ENCODE data around the gene CCDC188. TPM values are rescaled to one million over a fixed set of nuclear protein-coding genes. Genes with fewer than 3 reads are reported as not detected.

CCDC188 gene
- total RNA-seq, 1 experiment from 2014 or later = not detected

DNA sequence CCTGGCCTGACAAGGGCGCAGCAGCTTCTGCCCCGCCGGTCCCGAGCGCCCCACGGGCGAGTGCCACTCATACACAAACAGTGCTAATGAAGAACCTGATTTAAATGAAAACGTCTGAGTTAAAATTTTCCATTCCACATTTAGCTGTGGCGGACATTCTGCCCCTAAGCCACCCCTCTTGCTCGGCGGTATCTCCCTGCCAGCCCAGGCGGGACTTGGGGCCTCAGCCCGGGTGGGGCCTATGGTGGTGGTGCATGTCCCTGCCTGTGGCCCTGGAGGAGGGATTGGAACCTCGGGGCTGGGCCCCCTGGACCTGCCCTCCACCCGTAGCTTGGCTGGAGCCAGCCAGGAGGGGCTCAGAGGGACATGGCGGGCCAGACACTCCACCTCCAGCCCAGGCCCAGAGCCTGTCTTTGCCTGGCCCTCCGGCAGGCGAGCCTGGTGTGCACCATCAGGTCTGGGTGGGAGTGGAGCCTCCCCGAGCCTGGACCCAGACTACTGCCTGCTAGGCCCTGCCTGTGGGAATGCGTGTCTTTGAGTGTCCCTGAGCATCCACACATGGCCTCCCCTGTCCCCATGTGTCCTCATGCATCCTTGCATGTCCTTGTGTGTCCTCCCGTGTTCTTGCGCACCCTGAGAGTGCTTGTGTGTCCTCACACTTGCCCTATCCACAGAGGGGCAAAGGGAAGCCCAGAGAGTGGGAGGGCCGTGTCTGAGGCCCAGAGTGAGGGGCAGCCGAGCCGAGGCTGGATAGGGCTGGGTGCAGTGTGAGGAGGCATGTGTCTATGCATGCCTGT is 14.9 kb downstream of the CCDC188 start:
- no peaks in the 10 kb centered on the region for H3K9me3 ChIP-seq (ENCODE audit: control insufficient read depth, insufficient read depth, low read depth, low read length)
- no peaks in the 10 kb centered on the region for H3K27me3 ChIP-seq (ENCODE audit: control insufficient read depth, insufficient read depth, low read length)
- ChIA-PET POLR2A (no interaction called here), CTCF (no interaction called here)
- DNase-seq (ENCODE audit: low read depth, low spot score) (no peak), ATAC-seq (no peak)
- intact Hi-C loops (cut with micrococcal nuclease; ENCODE audit: unreplicated experiment) (no loop called here), in situ Hi-C loops (cut with HindIII; ENCODE audit: low pct_unique_long_range_greater_than_20kb, low sequenced_read_pairs) (no loop called here)
- H3K4me3 ChIP-seq (ENCODE audit: low read depth in 2 of 2, low read length in 2 of 2) = no peak overlapping the region
- no TSS peak for BruUV-seq (replicated peaks)
- no peaks in the 10 kb centered on the region for H3K4me1 ChIP-seq (ENCODE audit: control insufficient read depth, insufficient read depth, low read length)
- TF ChIP-seq, protein P1, sequence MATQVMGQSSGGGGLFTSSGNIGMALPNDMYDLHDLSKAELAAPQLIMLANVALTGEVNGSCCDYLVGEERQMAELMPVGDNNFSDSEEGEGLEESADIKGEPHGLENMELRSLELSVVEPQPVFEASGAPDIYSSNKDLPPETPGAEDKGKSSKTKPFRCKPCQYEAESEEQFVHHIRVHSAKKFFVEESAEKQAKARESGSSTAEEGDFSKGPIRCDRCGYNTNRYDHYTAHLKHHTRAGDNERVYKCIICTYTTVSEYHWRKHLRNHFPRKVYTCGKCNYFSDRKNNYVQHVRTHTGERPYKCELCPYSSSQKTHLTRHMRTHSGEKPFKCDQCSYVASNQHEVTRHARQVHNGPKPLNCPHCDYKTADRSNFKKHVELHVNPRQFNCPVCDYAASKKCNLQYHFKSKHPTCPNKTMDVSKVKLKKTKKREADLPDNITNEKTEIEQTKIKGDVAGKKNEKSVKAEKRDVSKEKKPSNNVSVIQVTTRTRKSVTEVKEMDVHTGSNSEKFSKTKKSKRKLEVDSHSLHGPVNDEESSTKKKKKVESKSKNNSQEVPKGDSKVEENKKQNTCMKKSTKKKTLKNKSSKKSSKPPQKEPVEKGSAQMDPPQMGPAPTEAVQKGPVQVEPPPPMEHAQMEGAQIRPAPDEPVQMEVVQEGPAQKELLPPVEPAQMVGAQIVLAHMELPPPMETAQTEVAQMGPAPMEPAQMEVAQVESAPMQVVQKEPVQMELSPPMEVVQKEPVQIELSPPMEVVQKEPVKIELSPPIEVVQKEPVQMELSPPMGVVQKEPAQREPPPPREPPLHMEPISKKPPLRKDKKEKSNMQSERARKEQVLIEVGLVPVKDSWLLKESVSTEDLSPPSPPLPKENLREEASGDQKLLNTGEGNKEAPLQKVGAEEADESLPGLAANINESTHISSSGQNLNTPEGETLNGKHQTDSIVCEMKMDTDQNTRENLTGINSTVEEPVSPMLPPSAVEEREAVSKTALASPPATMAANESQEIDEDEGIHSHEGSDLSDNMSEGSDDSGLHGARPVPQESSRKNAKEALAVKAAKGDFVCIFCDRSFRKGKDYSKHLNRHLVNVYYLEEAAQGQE (IDR thresholded peaks at IDR 0.05; ENCODE audit: insufficient read depth in 1 of 2, low read depth in 2 of 2, low read length in 1 of 2) = no peak
- no peak for TF ChIP-seq POLR2AphosphoS5 (IDR thresholded peaks at IDR 0.05; ENCODE audit: low read depth, low read length)
- TF ChIP-seq SIN3A (IDR thresholded peaks at IDR 0.05; ENCODE audit: borderline replicate concordance, insufficient read depth, low read depth, low read length) = no peak
- TF ChIP-seq TCF7L2 (IDR thresholded peaks at IDR 0.05; ENCODE audit: low read depth, low read length) = no peak
- TF ChIP-seq, protein P2, sequence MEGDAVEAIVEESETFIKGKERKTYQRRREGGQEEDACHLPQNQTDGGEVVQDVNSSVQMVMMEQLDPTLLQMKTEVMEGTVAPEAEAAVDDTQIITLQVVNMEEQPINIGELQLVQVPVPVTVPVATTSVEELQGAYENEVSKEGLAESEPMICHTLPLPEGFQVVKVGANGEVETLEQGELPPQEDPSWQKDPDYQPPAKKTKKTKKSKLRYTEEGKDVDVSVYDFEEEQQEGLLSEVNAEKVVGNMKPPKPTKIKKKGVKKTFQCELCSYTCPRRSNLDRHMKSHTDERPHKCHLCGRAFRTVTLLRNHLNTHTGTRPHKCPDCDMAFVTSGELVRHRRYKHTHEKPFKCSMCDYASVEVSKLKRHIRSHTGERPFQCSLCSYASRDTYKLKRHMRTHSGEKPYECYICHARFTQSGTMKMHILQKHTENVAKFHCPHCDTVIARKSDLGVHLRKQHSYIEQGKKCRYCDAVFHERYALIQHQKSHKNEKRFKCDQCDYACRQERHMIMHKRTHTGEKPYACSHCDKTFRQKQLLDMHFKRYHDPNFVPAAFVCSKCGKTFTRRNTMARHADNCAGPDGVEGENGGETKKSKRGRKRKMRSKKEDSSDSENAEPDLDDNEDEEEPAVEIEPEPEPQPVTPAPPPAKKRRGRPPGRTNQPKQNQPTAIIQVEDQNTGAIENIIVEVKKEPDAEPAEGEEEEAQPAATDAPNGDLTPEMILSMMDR (IDR thresholded peaks at IDR 0.05) = no peak
- H3K27ac ChIP-seq (ENCODE audit: low read length) = no peak overlapping the region
- peaks cover 2% of the 10 kb centered on the region; the same call in 1 of the 2 replicates for H3K36me3 ChIP-seq (ENCODE audit: control insufficient read depth, insufficient read depth, low read length)

DNA sequence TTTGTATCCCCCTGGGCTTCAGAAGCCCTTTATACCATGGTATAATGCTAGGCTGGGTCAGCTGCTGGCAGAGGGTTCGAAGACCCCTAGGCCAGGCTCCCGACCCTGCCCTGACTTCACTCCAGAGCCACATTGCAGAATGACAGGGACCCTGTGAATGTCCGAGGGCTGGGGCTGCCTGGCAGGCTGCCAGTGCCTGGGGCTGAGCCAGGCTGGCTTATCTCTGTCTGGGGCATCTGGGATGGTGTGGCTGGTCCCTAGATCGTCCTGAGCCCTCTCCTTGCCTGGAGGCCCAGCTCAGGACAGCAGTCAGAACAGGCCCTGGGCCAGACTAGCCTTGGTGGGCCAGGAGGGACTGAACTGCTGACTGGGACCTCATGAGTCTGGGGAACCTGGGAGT is 15.6 kb downstream of the CCDC188 start:
- ChIA-PET CTCF (no interaction called here), POLR2A (no interaction called here)
- no peak overlapping the region for H3K4me3 ChIP-seq (ENCODE audit: low read depth in 2 of 2, low read length in 2 of 2)
- no peaks in the 10 kb centered on the region for H3K9me3 ChIP-seq (ENCODE audit: control insufficient read depth, insufficient read depth, low read depth, low read length)
- no peaks in the 10 kb centered on the region for H3K27me3 ChIP-seq (ENCODE audit: control insufficient read depth, insufficient read depth, low read length)
- intact Hi-C loops (cut with micrococcal nuclease; ENCODE audit: unreplicated experiment) = no loop called here
- in situ Hi-C loops (cut with HindIII; ENCODE audit: low pct_unique_long_range_greater_than_20kb, low sequenced_read_pairs) = no loop called here
- H3K36me3 ChIP-seq (ENCODE audit: control insufficient read depth, insufficient read depth, low read length) = peaks cover 2% of the 10 kb centered on the region; the same call in 1 of the 2 replicates
- no peak overlapping the region for H3K27ac ChIP-seq (ENCODE audit: low read length)
- DNase-seq (ENCODE audit: low read depth, low spot score) (no peak), ATAC-seq (no peak)
- BruUV-seq (replicated peaks) = no TSS peak
- H3K4me1 ChIP-seq (ENCODE audit: control insufficient read depth, insufficient read depth, low read length) = no peaks in the 10 kb centered on the region
- no peak for TF ChIP-seq TCF7L2 (IDR thresholded peaks at IDR 0.05; ENCODE audit: low read depth, low read length)

DNA sequence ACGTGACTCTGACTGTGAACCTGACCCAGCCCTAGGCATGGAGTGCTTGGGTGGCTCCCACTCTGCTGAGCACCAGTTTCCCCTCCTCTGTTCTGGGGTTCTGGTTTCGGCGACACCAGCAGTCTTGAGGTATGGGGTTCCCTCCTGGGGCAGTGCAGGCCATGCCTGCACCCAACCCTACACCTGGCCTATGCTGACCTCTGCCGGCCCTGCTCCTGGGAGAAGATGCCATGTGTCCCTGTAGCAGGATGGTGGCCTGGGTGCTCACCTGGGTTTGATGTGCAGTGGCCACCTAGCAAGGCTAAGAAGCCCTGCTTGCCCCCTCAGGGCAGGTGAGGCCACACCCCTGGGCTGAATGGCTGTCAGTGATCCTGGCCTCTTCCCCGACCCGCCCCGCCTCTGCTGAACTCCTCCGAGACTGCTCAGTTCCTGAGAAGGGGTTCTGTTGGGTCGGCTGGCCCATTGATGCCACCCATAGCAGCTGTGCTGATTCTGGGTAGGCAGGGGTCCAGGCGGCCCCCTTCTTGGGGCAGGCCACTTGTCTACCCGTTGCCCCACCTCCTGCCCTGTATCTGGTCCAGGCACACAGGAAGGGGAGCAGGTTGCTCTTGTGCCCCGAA is 16.8 kb downstream of the CCDC188 start:
- CTCF ChIA-PET = no interaction called here
- Histone ChIP-seq H3K4me3 (ENCODE audit: low read depth in 2 of 2, low read length in 2 of 2) (no peak overlapping the region), H3K27ac (ENCODE audit: low read length) (no peak overlapping the region), H3K9me3 (ENCODE audit: control insufficient read depth, insufficient read depth, low read depth, low read length) (no peaks in the 10 kb centered on the region), H3K27me3 (ENCODE audit: control insufficient read depth, insufficient read depth, low read length) (no peaks in the 10 kb centered on the region), H3K36me3 (ENCODE audit: control insufficient read depth, insufficient read depth, low read length) (peaks cover 2% of the 10 kb centered on the region; the same call in 1 of the 2 replicates), H3K4me1 (ENCODE audit: control insufficient read depth, insufficient read depth, low read length) (no peaks in the 10 kb centered on the region)
- TF ChIP-seq TCF7L2 (IDR thresholded peaks at IDR 0.05; ENCODE audit: low read depth, low read length) = no peak
- TF ChIP-seq, protein P2 (IDR thresholded peaks at IDR 0.05) = no peak
- no peak for TF ChIP-seq POLR2AphosphoS5 (IDR thresholded peaks at IDR 0.05; ENCODE audit: low read depth, low read length)
- TF ChIP-seq SIN3A (IDR thresholded peaks at IDR 0.05; ENCODE audit: borderline replicate concordance, insufficient read depth, low read depth, low read length) = no peak
- TF ChIP-seq, protein P1 (IDR thresholded peaks at IDR 0.05; ENCODE audit: insufficient read depth in 1 of 2, low read depth in 2 of 2, low read length in 1 of 2) = no peak
- in situ Hi-C loops (cut with HindIII; ENCODE audit: low pct_unique_long_range_greater_than_20kb, low sequenced_read_pairs) (no loop called here), intact Hi-C loops (cut with micrococcal nuclease; ENCODE audit: unreplicated experiment) (no loop called here)
- ATAC-seq (no peak), DNase-seq (ENCODE audit: low read depth, low spot score) (no peak)
- no TSS peak for BruUV-seq (replicated peaks)
- POLR2A ChIA-PET = no interaction called here
